Nephron progenitor cell (in vitro differentiated cells): Measurements from ENCODE around the gene DNAJC15.
"Not testable (repeated sequence)": the region's sequence is repeated elsewhere in the genome, so short reads cannot be mapped to it uniquely, and the experiment has no call there.

Experiments used
- DNase-seq: peaks from one replicate; pipeline ENCODE4 v3.0.0; 2021
- H3K27ac Mint-ChIP-seq: 2 replicates; pipeline ENCODE4 v1.8.0; 2021; ENCODE audit warnings: mild to moderate bottlenecking, moderate library complexity, mixed read lengths
- H3K27me3 Mint-ChIP-seq: 2 replicates; pipeline ENCODE4 v1.8.0; 2021; ENCODE audit warnings: mild to moderate bottlenecking, low read depth, mixed read lengths; ENCODE audit not compliant: poor library complexity
- H3K36me3 Mint-ChIP-seq: 2 replicates; pipeline ENCODE4 v1.8.0; 2021; ENCODE audit warnings: low read depth, mixed read lengths
- H3K4me1 Mint-ChIP-seq: 2 replicates; pipeline ENCODE4 v1.8.0; 2021; ENCODE audit warnings: mixed read lengths
- H3K4me3 Mint-ChIP-seq: 2 replicates; pipeline ENCODE4 v1.8.0; 2021; ENCODE audit warnings: mild to moderate bottlenecking, moderate library complexity, mixed read lengths
- H3K9me3 Mint-ChIP-seq: 2 replicates; pipeline ENCODE4 v1.8.0; 2021; ENCODE audit warnings: mild to moderate bottlenecking, moderate library complexity, mixed read lengths
- CTCF ChIP-seq: fragments of 200-600 bp; sonication (generic); IDR thresholded peaks from 2 replicates; pipeline ENCODE4 v1.5.0; 2021; ENCODE audit warnings: antibody characterized with exemption

The DNAJC15 gene

GRCh38 chr13:43058831-43059230, 35.4 kb downstream of the DNAJC15 start:
- Mint-ChIP-seq H3K27me3 (no peaks in the 10 kb centered on the region), H3K4me3 (peak overlapping the region; percentile 61), H3K4me1 (peaks cover 36% of the 10 kb centered on the region), H3K27ac (peak overlapping the region; percentile 84), H3K36me3 (peaks cover 65% of the 10 kb centered on the region), H3K9me3 (peaks cover 39% of the 10 kb centered on the region)
- TF ChIP-seq CTCF: no peak
- DNase-seq: no peak

DNA sequence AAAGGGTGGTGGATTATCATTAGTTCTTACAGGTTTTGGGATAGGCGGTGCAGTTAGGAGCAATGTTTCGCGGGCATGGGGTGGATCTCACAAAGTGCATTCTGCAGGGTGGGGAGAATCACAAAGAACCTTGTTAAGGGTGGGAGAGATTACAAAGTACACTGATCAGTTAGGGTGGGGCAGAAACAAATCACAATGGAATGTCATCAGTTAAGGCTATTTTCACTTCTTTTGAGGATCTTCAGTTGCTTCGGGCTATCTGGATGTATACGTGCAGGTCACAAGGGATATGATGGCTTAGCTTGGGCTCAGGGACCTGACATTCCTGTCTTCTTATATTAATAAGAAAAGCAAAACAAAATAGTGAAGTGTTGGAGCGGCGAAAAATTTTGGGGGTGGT, 36.4 kb downstream of the DNAJC15 start:
- not testable (repeated sequence) for DNase-seq, H3K27me3 Mint-ChIP-seq, H3K4me3 Mint-ChIP-seq
- peaks cover 42% of the 10 kb centered on the region for H3K4me1 Mint-ChIP-seq
- H3K9me3 Mint-ChIP-seq: peaks cover 39% of the 10 kb centered on the region
- peak overlapping the region; percentile 30 for H3K27ac Mint-ChIP-seq
- H3K36me3 Mint-ChIP-seq: peaks cover 72% of the 10 kb centered on the region

DNA sequence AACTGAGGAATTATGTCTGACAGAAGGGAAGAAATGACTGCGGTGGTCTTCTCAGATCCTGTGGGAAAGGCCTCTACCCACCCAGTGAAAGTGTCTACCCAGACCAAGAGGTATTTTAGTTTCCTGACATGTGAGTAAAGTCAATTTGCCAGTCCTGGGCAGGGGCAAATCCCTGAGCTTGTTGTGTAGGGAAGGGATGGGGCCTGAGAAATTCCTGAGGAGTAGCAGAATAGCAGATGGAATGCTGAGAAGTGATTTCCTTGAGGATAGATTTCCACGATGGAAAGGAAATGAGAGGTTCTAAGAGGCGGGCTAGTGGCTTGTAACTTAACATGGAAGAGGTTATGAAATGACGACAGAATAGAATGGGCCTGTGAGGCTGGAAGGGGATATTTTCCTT, 37.4 kb downstream of the DNAJC15 start:
- peak overlapping the region; percentile 28 for H3K4me3 Mint-ChIP-seq
- H3K9me3 Mint-ChIP-seq: peaks cover 39% of the 10 kb centered on the region
- H3K36me3 Mint-ChIP-seq: peaks cover 82% of the 10 kb centered on the region
- H3K27me3 Mint-ChIP-seq, DNase-seq: not testable (repeated sequence)
- peak overlapping the region; percentile 79 for H3K27ac Mint-ChIP-seq
- peaks cover 42% of the 10 kb centered on the region for H3K4me1 Mint-ChIP-seq

- peaks cover 42% of the 10 kb centered on the region for H3K4me1 Mint-ChIP-seq
- peaks cover 40% of the 10 kb centered on the region for H3K9me3 Mint-ChIP-seq
- H3K27ac Mint-ChIP-seq: peak overlapping the region; percentile 79
- no peak for TF ChIP-seq CTCF
- H3K27me3 Mint-ChIP-seq: no peaks in the 10 kb centered on the region
- H3K4me3 Mint-ChIP-seq: no peak overlapping the region
- peaks cover 86% of the 10 kb centered on the region for H3K36me3 Mint-ChIP-seq
- DNase-seq: no peak
These were observed 38.3 kb downstream of the DNAJC15 start for GRCh38 chr13:43061496-43062280.

DNA sequence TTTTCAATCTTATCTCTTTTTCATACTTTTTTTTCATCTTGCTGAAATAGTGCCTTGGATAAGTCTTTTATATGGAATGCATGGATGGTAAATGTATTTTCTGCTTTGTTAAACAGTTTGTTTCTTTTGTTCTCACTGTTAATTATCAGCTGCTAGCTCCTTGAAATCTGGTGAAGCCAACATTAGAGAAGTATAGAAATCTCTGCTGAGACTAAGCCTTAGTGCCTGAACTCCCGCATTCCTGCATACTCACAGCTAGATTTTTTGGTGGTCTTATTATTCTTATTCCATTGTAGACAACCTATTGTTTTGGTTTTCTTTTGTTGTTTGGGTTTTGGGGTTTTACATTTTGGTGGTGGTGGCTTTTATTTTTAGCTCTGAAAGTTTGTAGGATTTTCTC, 48.4 kb downstream of the DNAJC15 start:
- peaks cover 4% of the 10 kb centered on the region for H3K9me3 Mint-ChIP-seq
- H3K27me3 Mint-ChIP-seq: no peaks in the 10 kb centered on the region
- H3K36me3 Mint-ChIP-seq: peaks cover 47% of the 10 kb centered on the region
- DNase-seq: no peak
- no peak overlapping the region for H3K4me3 Mint-ChIP-seq
- no peak for TF ChIP-seq CTCF
- H3K27ac Mint-ChIP-seq: peak overlapping the region; percentile 93
- peaks cover 53% of the 10 kb centered on the region for H3K4me1 Mint-ChIP-seq

- H3K36me3 Mint-ChIP-seq: peaks cover 41% of the 10 kb centered on the region
- TF ChIP-seq CTCF: no peak
- peaks cover 4% of the 10 kb centered on the region for H3K9me3 Mint-ChIP-seq
- H3K27me3 Mint-ChIP-seq: no peaks in the 10 kb centered on the region
- H3K27ac Mint-ChIP-seq: peak overlapping the region; percentile 93
- H3K4me1 Mint-ChIP-seq: peaks cover 58% of the 10 kb centered on the region
- H3K4me3 Mint-ChIP-seq: peak overlapping the region; percentile 30
- no peak for DNase-seq
These were observed 49.0 kb downstream of the DNAJC15 start for GRCh38 chr13:43072394-43072793.
